ENCODE results near the gene TBCD.

The TBCD gene

DNA sequence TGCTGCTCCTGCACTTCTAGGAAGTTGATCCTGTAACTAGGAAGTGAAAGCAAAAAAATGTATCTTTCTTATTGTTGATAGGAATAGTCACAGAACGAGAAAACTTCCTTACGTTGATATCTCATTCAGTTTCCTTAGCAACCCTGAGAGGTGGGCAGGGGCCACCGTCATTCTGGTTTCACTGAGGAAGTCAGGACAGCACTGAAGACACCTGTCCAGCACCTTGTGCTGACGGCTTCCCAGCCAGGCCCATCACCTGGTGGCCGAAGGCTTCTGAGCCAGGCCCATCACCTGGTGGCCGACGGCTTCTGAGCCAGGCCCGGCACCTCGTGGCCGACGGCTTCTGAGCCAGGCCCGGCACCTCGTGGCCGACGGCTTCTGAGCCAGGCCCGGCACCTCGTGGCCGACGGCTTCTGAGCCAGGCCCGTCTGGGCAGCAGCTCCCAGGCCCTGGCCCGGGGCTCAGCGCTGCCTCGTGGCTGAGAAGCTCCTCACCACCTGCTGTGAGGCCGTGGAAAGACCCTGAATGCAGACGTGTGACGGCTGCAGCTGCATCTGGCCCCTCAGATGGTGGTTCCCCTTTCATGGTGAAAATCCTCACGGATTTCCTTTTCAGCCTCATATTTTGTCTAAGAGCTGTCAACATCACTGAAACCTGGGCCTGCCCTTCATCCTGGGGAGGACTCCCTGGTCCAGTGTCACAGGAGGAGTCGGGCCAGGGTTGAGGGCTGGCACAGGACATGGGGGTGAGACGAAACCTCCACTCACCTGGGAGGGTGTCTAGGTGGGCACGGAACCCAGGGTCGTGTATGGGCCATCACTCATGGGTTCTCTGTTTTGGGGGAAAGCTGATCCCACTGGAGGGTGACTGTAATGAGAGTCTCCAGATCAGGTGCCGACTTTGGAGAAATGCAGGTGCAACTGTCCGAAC, 121.0 kb downstream of the TBCD start:
- no peak overlapping the region for H3K27ac ChIP-seq
- TF ChIP-seq ZFX (IDR thresholded peaks at IDR 0.05): no peak
- TF ChIP-seq, protein P1, sequence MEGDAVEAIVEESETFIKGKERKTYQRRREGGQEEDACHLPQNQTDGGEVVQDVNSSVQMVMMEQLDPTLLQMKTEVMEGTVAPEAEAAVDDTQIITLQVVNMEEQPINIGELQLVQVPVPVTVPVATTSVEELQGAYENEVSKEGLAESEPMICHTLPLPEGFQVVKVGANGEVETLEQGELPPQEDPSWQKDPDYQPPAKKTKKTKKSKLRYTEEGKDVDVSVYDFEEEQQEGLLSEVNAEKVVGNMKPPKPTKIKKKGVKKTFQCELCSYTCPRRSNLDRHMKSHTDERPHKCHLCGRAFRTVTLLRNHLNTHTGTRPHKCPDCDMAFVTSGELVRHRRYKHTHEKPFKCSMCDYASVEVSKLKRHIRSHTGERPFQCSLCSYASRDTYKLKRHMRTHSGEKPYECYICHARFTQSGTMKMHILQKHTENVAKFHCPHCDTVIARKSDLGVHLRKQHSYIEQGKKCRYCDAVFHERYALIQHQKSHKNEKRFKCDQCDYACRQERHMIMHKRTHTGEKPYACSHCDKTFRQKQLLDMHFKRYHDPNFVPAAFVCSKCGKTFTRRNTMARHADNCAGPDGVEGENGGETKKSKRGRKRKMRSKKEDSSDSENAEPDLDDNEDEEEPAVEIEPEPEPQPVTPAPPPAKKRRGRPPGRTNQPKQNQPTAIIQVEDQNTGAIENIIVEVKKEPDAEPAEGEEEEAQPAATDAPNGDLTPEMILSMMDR (conservative IDR thresholded peaks at IDR 0.05): no peak

DNA sequence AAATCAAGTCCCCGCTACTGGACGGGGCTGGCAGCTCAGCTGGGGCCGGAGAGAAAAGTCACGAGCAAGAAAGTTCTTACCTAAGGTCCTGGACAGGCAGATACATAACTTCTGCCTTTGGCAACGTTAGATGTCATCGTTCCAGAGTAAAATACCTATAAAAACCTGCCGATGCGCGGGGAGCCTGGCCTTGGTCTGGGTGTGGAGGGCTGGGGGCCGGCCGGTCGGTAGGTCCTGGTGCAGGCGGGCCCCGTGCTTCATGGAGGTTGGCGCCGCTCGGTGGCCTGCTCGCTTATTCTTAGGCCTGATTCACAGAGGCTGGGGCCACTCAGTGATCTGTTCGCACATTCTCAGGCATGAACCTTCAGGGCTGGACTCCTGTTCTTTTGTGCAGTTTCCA, 121.7 kb downstream of the TBCD start:
- H3K27ac ChIP-seq: no peak overlapping the region
- no peak for TF ChIP-seq ZFX (IDR thresholded peaks at IDR 0.05)
- TF ChIP-seq, protein P1 (conservative IDR thresholded peaks at IDR 0.05): no peak

DNA sequence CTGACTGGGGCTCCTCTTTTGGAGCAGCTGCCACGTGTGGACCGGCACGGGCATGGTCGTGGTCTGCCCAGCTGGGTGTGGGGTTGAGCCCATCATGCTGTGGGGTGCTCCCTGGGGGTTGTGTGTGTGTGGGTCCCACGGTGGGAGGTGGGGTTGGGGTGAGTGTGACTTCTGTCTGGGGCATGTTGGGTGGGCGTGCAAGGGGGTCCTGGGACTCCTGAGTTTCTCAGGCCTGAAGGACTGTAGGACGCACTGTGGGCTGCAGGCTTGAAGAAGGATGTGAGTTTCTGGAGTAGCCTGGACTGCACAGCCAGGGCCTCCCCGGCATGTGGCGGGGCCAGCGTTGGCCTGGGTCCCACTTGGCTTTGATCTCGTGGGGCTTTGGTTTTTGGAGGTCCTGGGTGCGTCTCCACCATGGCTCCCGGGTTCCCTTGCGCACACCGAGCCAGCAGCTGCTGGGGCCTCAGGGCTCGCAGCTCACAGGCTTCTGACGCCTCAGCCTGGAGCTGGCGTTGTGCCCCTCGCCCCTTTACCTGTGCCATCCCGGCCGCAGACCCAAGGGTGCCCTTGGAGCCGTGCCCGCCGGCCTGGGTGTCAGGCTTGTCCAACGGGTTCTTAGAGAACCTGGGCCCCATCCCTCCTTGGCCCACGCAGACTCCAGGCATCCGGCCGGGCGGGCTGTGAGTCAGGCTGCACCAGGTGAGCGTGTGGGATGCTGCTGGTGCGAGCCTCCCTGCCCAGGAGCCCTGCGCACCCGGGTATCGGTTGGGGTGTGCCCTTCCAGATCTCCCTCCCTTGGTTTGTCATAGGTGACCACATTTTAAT, 122.4 kb downstream of the TBCD start:
- H3K27ac ChIP-seq: peak overlapping the region; percentile 85
- TF ChIP-seq, protein P1 (conservative IDR thresholded peaks at IDR 0.05): no peak
- TF ChIP-seq ZFX (IDR thresholded peaks at IDR 0.05): no peak

DNA sequence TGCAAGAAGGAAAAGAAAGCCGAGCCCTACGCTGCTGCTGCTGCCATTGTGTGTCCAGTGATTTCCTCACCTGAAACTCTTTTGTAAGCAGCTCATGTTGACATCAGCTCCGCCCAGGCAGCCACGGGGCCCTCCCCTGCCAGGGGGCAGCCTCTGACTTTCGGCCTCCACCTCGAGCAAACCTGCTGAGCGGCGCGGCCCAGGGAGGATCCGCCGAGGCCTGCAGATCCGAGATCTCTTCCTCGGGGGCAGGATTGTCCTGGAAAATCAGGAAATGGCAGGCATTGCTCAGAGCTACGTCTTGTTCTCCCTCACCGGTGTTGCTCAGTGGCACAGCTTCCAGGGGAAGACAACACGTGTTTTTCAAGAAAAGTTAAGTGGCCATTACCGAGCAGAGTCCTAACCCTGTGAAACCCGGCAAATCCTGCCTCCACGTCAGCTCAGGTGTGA, 123.6 kb downstream of the TBCD start:
- peak overlapping the region; percentile 85 for H3K27ac ChIP-seq
- peak; percentile 83; the same call in 1 of the 2 replicates for TF ChIP-seq ZFX (IDR thresholded peaks at IDR 0.05)
- TF ChIP-seq, protein P1 (conservative IDR thresholded peaks at IDR 0.05): no peak

DNA sequence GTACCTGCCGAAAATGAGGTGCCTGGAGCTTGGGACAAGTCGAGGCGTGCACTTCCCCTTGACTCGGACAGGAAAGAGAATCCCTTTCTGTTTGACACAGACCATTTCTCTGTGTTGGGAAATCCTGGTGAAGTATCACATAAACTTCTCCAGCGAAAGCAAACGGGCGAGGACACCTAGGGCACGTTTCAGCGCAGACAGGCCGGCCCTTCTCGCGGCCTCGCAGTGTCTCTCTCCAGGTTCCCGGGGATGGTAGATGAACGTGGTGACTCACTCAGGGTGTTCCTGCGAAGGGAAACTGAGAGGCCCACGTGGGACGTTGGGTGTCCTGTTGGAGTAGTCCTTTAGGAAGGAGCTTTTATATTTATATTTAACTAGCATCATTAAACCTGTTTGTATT, 124.3 kb downstream of the TBCD start:
- no peak for TF ChIP-seq ZFX (IDR thresholded peaks at IDR 0.05)
- TF ChIP-seq, protein P1 (conservative IDR thresholded peaks at IDR 0.05): no peak
- H3K27ac ChIP-seq: peak overlapping the region; percentile 85

DNA sequence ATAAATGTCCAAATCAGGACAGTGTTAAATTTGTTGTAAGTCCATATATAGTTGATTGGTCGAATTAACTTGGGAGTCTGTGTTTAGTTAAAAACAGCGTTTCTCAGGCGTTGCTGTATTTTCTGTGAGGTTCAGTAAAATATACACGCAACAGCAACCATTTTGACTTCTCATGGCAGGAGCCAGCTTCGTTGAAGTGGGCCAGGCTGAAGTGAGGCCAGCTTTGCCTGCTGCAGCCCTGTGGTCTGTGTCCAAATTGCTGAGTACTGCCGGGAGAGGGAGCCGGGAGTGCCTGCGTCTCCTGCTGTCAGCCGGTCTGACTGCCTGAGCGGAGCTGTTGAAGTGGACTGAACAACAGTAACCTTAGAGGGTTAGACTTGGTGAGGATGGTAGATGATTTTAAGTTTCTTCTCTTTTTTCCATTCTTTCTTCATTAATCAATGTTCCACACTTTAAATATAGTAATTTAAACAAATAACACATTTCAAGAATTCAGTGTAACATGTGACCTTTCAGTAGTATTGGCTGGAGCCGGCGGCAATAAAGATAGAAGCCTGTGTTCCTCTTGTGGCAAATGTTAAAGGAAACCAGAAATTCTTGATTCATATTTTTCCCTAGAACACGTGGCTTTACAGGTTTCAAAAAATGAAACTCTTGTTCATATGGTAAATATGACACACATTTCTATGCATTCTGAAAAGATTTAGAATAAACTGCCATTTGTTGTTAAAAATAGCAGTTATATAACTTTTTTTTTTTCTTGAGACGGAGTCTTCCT, 124.9 kb downstream of the TBCD start:
- H3K27ac ChIP-seq: peak overlapping the region; percentile 85
- no peak for TF ChIP-seq ZFX (IDR thresholded peaks at IDR 0.05)
- TF ChIP-seq, protein P1 (conservative IDR thresholded peaks at IDR 0.05): peak; percentile 76

All from C4-2B (cell line).